ENCODE measurements around the gene DISC1.

DNA sequence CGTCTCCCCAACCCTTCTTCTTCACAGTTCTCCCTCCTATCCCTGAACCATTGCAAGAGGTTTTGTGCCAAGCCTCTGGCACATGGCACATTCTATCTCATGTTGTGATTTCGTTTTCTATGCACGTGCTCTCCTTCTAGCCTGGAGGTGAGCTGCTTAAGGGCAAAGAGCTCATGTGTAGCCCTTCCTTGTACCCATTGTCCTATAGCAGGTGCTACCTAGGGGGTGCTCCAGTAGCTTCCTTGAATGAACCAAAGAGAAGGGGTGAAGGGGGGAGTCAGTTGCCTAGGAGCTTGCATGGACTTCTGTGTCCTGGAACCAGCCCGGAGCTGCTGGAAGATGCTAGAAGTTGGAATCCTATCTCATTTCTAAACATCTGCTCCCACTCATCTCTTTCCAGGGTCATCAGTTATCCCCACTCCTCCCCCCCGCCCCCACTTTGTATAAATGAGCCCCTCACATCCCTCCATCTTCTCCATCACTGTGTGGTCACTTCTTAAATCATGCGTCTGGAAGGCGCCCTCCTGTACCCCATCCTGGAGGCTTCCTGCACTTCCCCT lies 535 bp upstream of the DISC1 start:
- no peak for TF ChIP-seq POLR2A (IDR thresholded peaks at IDR 0.05; ENCODE audit: low read depth, low read length)
- no peak for TF ChIP-seq SPI1 (IDR thresholded peaks at IDR 0.05; ENCODE audit: low read depth, low read length)
- TF ChIP-seq POLR2AphosphoS5 (IDR thresholded peaks at IDR 0.05; ENCODE audit: low read depth, low read length): no peak

All from GM12891 (cell line).